Karpas-422 (cell line): ENCODE data around the gene MAGEC2. TPM values are rescaled to one million over a fixed set of nuclear protein-coding genes. Genes with fewer than 3 reads are reported as not detected.

Source experiments
- DNase-seq: peaks from one replicate; pipeline ENCODE4 v3.0.0-alpha.2; 2015
- H2AFZ ChIP-seq: fragments of 200-600 bp; sonication (generic); 2 replicates; pipeline ENCODE4 v1.6.1; 2014; ENCODE audit warnings: antibody characterized with exemption, low read length, mixed read lengths
- H3K27ac ChIP-seq: fragments of 200-600 bp; sonication (generic); 2 replicates; pipeline ENCODE4 v1.5.1; 2014; ENCODE audit warnings: mild to moderate bottlenecking, low read length, moderate library complexity
- H3K27me3 ChIP-seq: fragments of 200-600 bp; sonication (generic); 2 replicates; pipeline ENCODE4 v1.6.1; 2014; ENCODE audit warnings: low read length, mixed read lengths
- H3K36me3 ChIP-seq: fragments of 200-600 bp; sonication (generic); 2 replicates; pipeline ENCODE4 v1.6.1; 2014; ENCODE audit warnings: low read length, mixed read lengths; ENCODE audit not compliant: insufficient read depth
- H3K4me1 ChIP-seq: fragments of 200-600 bp; sonication (generic); 2 replicates; pipeline ENCODE4 v1.6.1; 2014; ENCODE audit warnings: mild to moderate bottlenecking, low read length, mixed read lengths
- H3K4me2 ChIP-seq: fragments of 200-600 bp; sonication (generic); 2 replicates; pipeline ENCODE4 v1.6.1; 2014; ENCODE audit warnings: low read length, low read depth, mild to moderate bottlenecking; ENCODE audit not compliant: poor library complexity, severe bottlenecking
- H3K4me3 ChIP-seq: fragments of 200-600 bp; sonication (generic); 2 replicates; pipeline ENCODE4 v1.5.1; 2014; ENCODE audit warnings: mild to moderate bottlenecking, antibody characterized with exemption, low read length, mixed read lengths
- H3K79me2 ChIP-seq: fragments of 200-600 bp; sonication (generic); 2 replicates; pipeline ENCODE4 v1.6.1; 2014; ENCODE audit warnings: mild to moderate bottlenecking, low read length, mixed read lengths
- H3K9ac ChIP-seq: fragments of 200-600 bp; sonication (generic); 2 replicates; pipeline ENCODE4 v1.6.0; 2014; ENCODE audit warnings: low read length
- H3K9me2 ChIP-seq: fragments of 200-600 bp; sonication (generic), shearing (Covaris generic); replicated peaks from 2 replicates; pipeline ENCODE4 v1.6.0; 2014; ENCODE audit warnings: mild to moderate bottlenecking, low read length, moderate library complexity; ENCODE audit not compliant: insufficient read depth
- H3K9me3 ChIP-seq: fragments of 300-700, 200-600 bp; sonication (generic); 2 replicates; pipeline ENCODE4 v1.6.1; 2014; ENCODE audit warnings: low read length, mixed read lengths
- H4K20me1 ChIP-seq: fragments of 200-600 bp; sonication (generic); 2 replicates; pipeline ENCODE4 v1.6.1; 2014; ENCODE audit warnings: mild to moderate bottlenecking, antibody characterized with exemption, low read length, low read depth; ENCODE audit not compliant: insufficient read depth
- total RNA-seq: library from RNA; depleted of rRNA; stranded (reverse); fragments of >200 nt; shearing (Covaris generic); gene quantifications from 2 replicates; pipeline ENCODE4 v1.2.3, GENCODE V29; 2014; ENCODE audit warnings: low replicate concordance

Gene MAGEC2
- total RNA-seq, 1 experiment from 2014 or later, result not detected

DNA sequence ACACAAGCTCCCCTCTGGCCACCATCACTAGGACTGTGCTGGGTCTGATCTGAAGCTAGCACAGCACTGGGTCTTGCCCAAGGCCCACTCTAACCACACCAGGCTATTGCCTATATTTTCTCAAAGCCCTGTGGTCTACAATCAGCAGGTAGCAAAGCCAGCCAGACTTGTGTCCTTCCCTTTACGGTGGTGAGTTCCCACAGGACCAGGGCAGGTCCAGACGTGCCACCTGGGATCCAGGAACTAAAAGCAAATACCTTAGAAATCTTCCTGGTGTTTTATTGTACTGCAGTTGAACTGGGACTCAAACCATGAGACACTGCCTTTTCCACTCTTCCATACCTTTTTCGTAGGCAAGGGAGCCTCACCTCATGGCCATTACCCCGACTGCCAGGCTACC is 9.0 kb upstream of the MAGEC2 start:
- Histone ChIP-seq H2AFZ (no peak overlapping the region), H3K9me3 (peaks cover 26% of the 10 kb centered on the region), H3K4me2 (no peak overlapping the region), H3K4me3 (no peak overlapping the region), H3K27me3 (no peaks in the 10 kb centered on the region), H3K9me2 (no peaks in the 10 kb centered on the region), H3K9ac (no peak overlapping the region), H4K20me1 (no peaks in the 10 kb centered on the region), H3K27ac (no peak overlapping the region), H3K4me1 (no peaks in the 10 kb centered on the region), H3K36me3 (no peaks in the 10 kb centered on the region), H3K79me2 (no peaks in the 10 kb centered on the region)
- no peak for DNase-seq

DNA sequence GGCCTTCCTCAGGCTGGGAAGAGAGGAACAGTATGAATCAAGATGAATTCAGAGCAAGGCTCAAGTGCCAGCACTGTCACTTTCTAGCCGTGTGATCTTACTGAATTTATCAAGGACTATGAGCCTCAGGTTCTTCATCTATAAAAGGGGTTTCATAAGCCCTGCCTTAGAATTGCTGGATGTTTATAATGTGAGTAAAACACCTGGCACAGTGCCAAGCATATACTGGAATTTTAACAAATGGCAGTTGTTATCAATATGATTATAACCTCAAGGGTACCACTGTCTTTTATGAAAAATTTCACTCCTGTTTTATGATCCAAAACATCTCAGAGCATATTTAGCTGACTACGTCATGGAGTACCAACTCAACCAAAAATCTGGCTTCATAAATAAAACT is 4.0 kb downstream of the MAGEC2 start:
- Histone ChIP-seq H3K79me2 (no peaks in the 10 kb centered on the region), H4K20me1 (no peaks in the 10 kb centered on the region), H3K9me3 (peaks cover 15% of the 10 kb centered on the region), H3K4me3 (no peak overlapping the region), H3K27me3 (no peaks in the 10 kb centered on the region), H3K27ac (no peak overlapping the region), H3K9me2 (no peaks in the 10 kb centered on the region), H2AFZ (no peak overlapping the region), H3K9ac (no peak overlapping the region), H3K4me1 (no peaks in the 10 kb centered on the region), H3K4me2 (no peak overlapping the region), H3K36me3 (no peaks in the 10 kb centered on the region)
- no peak for DNase-seq

DNA sequence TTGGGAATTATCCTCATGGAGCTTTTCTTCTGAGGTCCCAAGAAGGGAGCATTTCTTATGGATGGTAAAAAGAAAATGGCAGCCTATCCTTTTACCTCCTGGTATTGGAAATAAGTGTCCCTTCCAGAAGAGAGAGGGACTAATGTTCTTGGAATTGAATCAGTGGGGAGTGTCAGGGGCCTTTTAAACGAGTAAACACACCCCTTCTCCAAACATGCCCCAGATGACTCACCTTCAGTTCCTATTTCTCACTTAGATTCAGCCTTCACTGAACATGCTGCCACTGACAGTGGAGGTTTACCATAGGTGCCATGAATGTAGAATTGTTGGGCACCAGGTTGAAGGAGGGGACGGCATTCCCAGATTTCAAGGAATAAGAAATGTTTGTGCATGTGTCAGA is 19.0 kb downstream of the MAGEC2 start:
- H3K4me2 ChIP-seq, result no peak overlapping the region
- no peaks in the 10 kb centered on the region for H3K9me2 ChIP-seq
- no peak for DNase-seq
- H3K79me2 ChIP-seq, result no peaks in the 10 kb centered on the region
- H3K9ac ChIP-seq, result no peak overlapping the region
- no peaks in the 10 kb centered on the region for H3K27me3 ChIP-seq
- H2AFZ ChIP-seq, result no peak overlapping the region
- no peaks in the 10 kb centered on the region for H4K20me1 ChIP-seq
- H3K36me3 ChIP-seq, result no peaks in the 10 kb centered on the region
- peaks cover 7% of the 10 kb centered on the region for H3K9me3 ChIP-seq
- no peaks in the 10 kb centered on the region for H3K4me1 ChIP-seq
- H3K4me3 ChIP-seq, result no peak overlapping the region
- H3K27ac ChIP-seq, result no peak overlapping the region

DNA sequence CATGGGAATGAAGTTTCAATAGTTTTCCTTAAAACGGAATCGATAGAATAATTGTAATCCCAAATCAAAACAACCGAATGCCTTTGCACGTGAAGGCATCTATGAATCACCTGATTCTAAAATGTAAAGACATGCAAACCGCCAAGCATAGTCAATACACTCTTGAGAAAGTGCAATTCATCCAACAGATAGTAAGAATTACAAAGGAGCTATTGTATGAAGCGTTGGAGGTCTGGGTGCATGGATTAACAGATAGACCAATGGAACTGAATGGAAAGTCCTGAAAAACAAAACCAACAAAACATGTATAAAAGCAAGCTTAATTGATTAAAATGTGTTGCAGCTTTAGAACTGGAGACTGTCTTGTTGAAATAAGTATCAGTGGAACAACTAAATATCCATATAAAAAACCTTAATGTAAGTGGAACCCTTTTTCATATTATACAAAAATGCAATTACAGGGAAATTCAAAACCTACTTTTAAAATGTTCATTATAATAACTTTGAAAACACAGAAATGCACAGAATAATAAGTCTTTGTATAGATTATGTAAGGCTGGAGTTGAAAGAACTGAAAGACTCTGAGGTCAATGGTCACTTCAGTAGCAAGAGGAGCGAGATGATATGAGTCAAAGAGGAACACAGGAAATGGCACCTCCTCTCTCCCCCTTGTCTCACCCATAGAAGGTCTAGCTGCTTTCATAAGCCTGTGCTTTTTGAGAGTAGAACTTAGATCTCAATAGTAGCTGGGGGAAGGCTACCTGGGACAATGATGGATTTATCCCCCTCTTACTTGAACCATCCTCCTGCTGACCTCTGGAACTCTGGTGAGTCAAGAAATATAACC is 20.1 kb downstream of the MAGEC2 start:
- Histone ChIP-seq H3K9ac (no peak overlapping the region), H3K27me3 (no peaks in the 10 kb centered on the region), H3K9me2 (no peaks in the 10 kb centered on the region), H2AFZ (no peak overlapping the region), H3K27ac (no peak overlapping the region), H3K36me3 (no peaks in the 10 kb centered on the region), H4K20me1 (no peaks in the 10 kb centered on the region), H3K4me2 (no peak overlapping the region), H3K4me1 (no peaks in the 10 kb centered on the region), H3K9me3 (peaks cover 11% of the 10 kb centered on the region), H3K4me3 (no peak overlapping the region), H3K79me2 (no peaks in the 10 kb centered on the region)
- no peak for DNase-seq

DNA sequence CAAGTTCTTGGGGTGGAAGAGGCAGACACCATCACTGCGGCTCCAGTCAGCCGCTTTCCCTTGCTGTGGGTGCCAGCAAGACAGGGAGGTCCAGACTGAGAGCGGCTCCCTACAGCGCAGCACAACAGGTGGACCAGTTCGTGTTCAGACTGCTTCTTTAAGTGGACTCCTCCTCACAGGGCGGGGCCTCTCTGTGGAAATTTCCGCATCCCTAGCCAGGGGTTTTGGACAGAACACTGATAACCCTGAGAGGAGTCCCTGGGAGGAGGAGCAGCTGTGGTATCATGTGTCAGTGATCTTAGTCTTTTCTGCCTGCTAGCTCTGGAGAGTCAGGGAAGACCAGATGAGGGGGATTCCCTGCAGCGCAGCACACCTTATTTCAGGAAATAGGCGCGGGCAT is 48.5 kb downstream of the MAGEC2 start:
- Histone ChIP-seq H3K79me2 (no peaks in the 10 kb centered on the region), H3K4me1 (no peaks in the 10 kb centered on the region), H3K4me2 (no peak overlapping the region), H3K9ac (no peak overlapping the region), H3K27me3 (no peaks in the 10 kb centered on the region), H3K9me2 (no peaks in the 10 kb centered on the region), H3K4me3 (no peak overlapping the region), H4K20me1 (no peaks in the 10 kb centered on the region), H3K27ac (no peak overlapping the region), H3K9me3 (peaks cover 31% of the 10 kb centered on the region), H3K36me3 (no peaks in the 10 kb centered on the region), H2AFZ (no peak overlapping the region)
- DNase-seq, result no peak
